ENCODE results near the gene NOLC1. TPM values are rescaled to one million over a fixed set of nuclear protein-coding genes. Genes with fewer than 3 reads are reported as not detected.

Gene NOLC1
- total and polyA plus RNA-seq, 10 of the 15 experiments (the other 5 are each of a cell fraction or from before 2014, with no cell fraction given) = 91.7 to 244 (median 128) TPM

GRCh38 chr10:102185811-102186527, 33.8 kb downstream of the NOLC1 start (continued):
- TF ChIP-seq IRF5 (IDR thresholded peaks at IDR 0.05; ENCODE audit: borderline replicate concordance) = no peak
- TF ChIP-seq RFX5 (IDR thresholded peaks at IDR 0.05; ENCODE audit: low read depth, low read length) = no peak
- TF ChIP-seq, protein P1, sequence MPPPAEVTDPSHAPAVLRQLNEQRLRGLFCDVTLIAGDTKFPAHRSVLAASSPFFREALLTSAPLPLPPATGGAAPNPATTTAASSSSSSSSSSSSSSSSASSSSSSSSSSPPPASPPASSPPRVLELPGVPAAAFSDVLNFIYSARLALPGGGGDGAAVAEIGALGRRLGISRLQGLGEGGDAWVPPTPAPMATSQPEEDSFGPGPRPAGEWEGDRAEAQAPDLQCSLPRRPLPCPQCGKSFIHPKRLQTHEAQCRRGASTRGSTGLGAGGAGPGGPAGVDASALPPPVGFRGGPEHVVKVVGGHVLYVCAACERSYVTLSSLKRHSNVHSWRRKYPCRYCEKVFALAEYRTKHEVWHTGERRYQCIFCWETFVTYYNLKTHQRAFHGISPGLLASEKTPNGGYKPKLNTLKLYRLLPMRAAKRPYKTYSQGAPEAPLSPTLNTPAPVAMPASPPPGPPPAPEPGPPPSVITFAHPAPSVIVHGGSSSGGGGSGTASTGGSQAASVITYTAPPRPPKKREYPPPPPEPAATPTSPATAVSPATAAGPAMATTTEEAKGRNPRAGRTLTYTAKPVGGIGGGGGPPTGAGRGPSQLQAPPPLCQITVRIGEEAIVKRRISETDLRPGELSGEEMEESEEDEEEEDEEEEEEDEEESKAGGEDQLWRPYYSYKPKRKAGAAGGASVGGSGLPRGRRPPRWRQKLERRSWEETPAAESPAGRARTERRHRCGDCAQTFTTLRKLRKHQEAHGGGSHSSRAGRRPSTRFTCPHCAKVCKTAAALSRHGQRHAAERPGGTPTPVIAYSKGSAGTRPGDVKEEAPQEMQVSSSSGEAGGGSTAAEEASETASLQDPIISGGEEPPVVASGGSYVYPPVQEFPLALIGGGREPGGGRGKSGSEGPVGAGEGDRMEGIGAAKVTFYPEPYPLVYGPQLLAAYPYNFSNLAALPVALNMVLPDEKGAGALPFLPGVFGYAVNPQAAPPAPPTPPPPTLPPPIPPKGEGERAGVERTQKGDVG (CRISPR knock-in tag; IDR thresholded peaks at IDR 0.05) = no peak
- TF ChIP-seq BCL3 (IDR thresholded peaks at IDR 0.05; ENCODE audit: borderline replicate concordance, insufficient read depth, low read depth, low read length, poor library complexity, severe bottlenecking) = no peak
- TF ChIP-seq FOS (IDR thresholded peaks at IDR 0.05; ENCODE audit: borderline replicate concordance, extremely low read depth, insufficient read length) = no peak
